GM12892 (cell line): ENCODE results near the gene ITPKB.

ENCODE experiments used
- POLR2A ChIP-seq: IDR thresholded peaks from 2 replicates; pipeline ENCODE4 v1.6.1; 2011; ENCODE audit warnings: low read depth, low read length, control low read depth
- POLR2AphosphoS5 ChIP-seq: IDR thresholded peaks from 2 replicates; pipeline ENCODE4 v1.6.1; 2011; ENCODE audit warnings: low read depth, low read length, control low read depth
- TAF1 ChIP-seq: IDR thresholded peaks from 2 replicates; pipeline ENCODE4 v1.6.1; 2011; ENCODE audit warnings: low read depth, mild to moderate bottlenecking, control low read depth, low read length, borderline replicate concordance

DNA sequence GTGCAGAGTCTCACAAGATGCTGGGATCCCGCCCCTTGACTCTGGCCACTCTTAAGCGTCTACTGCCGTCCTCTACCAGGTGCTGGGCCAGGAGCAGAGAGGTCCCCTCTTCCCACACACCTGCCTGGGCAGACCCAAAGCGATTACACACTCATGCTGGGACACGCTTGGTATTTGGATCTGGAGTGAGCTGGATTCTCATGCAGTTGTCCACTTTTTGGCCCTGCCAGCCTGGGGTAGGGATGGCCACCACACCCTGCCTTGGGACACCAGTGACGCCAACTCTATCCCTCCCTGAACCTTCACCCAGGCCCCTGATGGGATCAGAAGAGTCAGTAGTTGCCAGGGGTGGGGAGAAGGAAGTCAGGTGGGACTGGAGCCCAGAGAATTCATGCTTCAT lies 28.6 kb downstream of the ITPKB start:
- no peak for TF ChIP-seq POLR2AphosphoS5
- no peak for TF ChIP-seq POLR2A
- TF ChIP-seq TAF1, result no peak
